HCT116 (cell line): Measurements from ENCODE around the gene DNAJB5. TPM values are rescaled to one million over a fixed set of nuclear protein-coding genes. Genes with fewer than 3 reads are reported as not detected.

ENCODE experiments used
- ATAC-seq: fragments of 200-7000 bp; cut with Tn5 transposase; 2 replicates; pipeline ENCODE4 v1.9.1; 2020; ENCODE audit warnings: mild to moderate bottlenecking, moderate library complexity
- BruUV-seq: library from RNA; stranded (reverse); fragments of 400-500 nt; replicated peaks from 2 replicates; lab custom pipeline; 2021; lab: Mats Ljungman, UMichigan
- CTCF ChIA-PET: fragments of 300-600 bp; sonication (Branson Sonifier 250); formaldehyde crosslinking; loops from one replicate; lab custom pipeline; 2021; ENCODE audit warnings: antibody characterized with exemption; lab: Charles Lee
- POLR2A ChIA-PET: fragments of 300-600, 350-600 bp; sonication (Branson Sonifier 250); formaldehyde crosslinking; loops from one replicate; lab custom pipeline; 2021; ENCODE audit warnings: antibody characterized with exemption; lab: Charles Lee
- RAD21 ChIA-PET, 2 experiments: fragments of 300-600 bp; sonication (Branson Sonifier 250); formaldehyde crosslinking; loops; one replicate each; lab custom pipeline; 2023; ENCODE audit warnings: low total read pairs in 2 of 2; ENCODE audit not compliant: uncharacterized antibody in 2 of 2, unreplicated experiment in 2 of 2, low non-redundant PET in 1 of 2; lab: Charles Lee
- DNase-seq: peaks from one replicate; pipeline ENCODE4 v3.0.0-alpha.2; 2010; ENCODE audit warnings: low read depth, low spot score
- H2AFZ ChIP-seq: fragments of 200-600 bp; shearing (Covaris generic), sonication (generic); 2 replicates; pipeline ENCODE4 v1.6.1; 2017; ENCODE audit warnings: low read depth, mixed run types, mixed read lengths, antibody characterized with exemption, low read length; ENCODE audit not compliant: poor library complexity, severe bottlenecking
- H3K27ac ChIP-seq: 2 replicates; pipeline ENCODE4 v1.5.1; 2012; ENCODE audit warnings: low read depth, low read length
- H3K27me3 ChIP-seq: fragments of 200-600 bp; sonication (generic); 2 replicates; pipeline ENCODE4 v1.6.1; 2016; ENCODE audit warnings: mixed run types, low read length, mixed read lengths; ENCODE audit not compliant: insufficient read depth
- H3K36me3 ChIP-seq, 2 experiments: fragments of 200-500 bp in 1 of 2; fragments of 200-600 bp in 1 of 2; sonication (Bioruptor generic) in 1 of 2; sonication (generic) in 1 of 2; 2 replicates each; pipeline versions ENCODE4 v1.5.1 to v1.6.1; 2014 to 2016; ENCODE audit warnings: low read length in 2 of 2, inconsistent platforms in 1 of 2, mixed read lengths in 1 of 2, mixed run types in 1 of 2; ENCODE audit not compliant: insufficient read depth in 2 of 2, control insufficient read depth in 1 of 2
- H3K4me1 ChIP-seq, 2 experiments: fragments of 200-600 bp in 1 of 2; sonication (generic) in 1 of 2; 2 replicates each; pipeline versions ENCODE4 v1.5.1 to v1.6.1; 2012 to 2017; ENCODE audit warnings: low read length in 2 of 2, inconsistent platforms in 1 of 2, mild to moderate bottlenecking in 1 of 2, mixed read lengths in 1 of 2, mixed run types in 1 of 2, moderate library complexity in 1 of 2; ENCODE audit not compliant: insufficient read depth in 2 of 2, control insufficient read depth in 1 of 2
- H3K4me2 ChIP-seq: fragments of 200-600 bp; sonication (generic); 2 replicates; pipeline ENCODE4 v1.6.1; 2017; ENCODE audit warnings: mixed run types, low read length, mixed read lengths
- H3K4me3 ChIP-seq, 2 experiments: fragments of 200-600 bp in 1 of 2; sonication (generic) in 1 of 2; replicated peaks in 1 of 2; 2 replicates each; pipeline ENCODE4 v1.5.1; 2011 to 2016; ENCODE audit warnings: low read length in 2 of 2, control low read depth in 1 of 2, low read depth in 1 of 2, mild to moderate bottlenecking in 1 of 2, mixed read lengths in 1 of 2, mixed run types in 1 of 2
- H3K79me2 ChIP-seq: fragments of 200-600 bp; sonication (generic); 2 replicates; pipeline ENCODE4 v1.6.1; 2017; ENCODE audit warnings: mild to moderate bottlenecking, mixed run types, low read length, moderate library complexity, mixed read lengths; ENCODE audit not compliant: insufficient read depth
- H3K9ac ChIP-seq: fragments of 200-600 bp; sonication (generic); 2 replicates; pipeline ENCODE4 v1.6.1; 2016; ENCODE audit warnings: low read length, mixed read lengths
- H3K9me2 ChIP-seq: fragments of 200-600 bp; sonication (generic), shearing (Covaris generic); 2 replicates; pipeline ENCODE4 v1.6.1; 2017; ENCODE audit warnings: mixed run types, mild to moderate bottlenecking, moderate library complexity; ENCODE audit not compliant: insufficient read depth
- H3K9me3 ChIP-seq, 2 experiments: fragments of 200-500 bp in 1 of 2; fragments of 200-600 bp in 1 of 2; sonication (Bioruptor generic) in 1 of 2; sonication (generic) in 1 of 2; 2 replicates each; pipeline ENCODE4 v1.6.1; 2014 to 2017; ENCODE audit warnings: low read length in 2 of 2, mixed read lengths in 2 of 2, inconsistent platforms in 1 of 2, low read depth in 1 of 2, mild to moderate bottlenecking in 1 of 2, mixed run types in 1 of 2, moderate library complexity in 1 of 2; ENCODE audit not compliant: control insufficient read depth in 1 of 2, insufficient read depth in 1 of 2
- H4K20me1 ChIP-seq: fragments of 200-600 bp; sonication (generic), shearing (Covaris generic); 2 replicates; pipeline ENCODE4 v1.6.1; 2017; ENCODE audit warnings: mixed run types, mild to moderate bottlenecking, moderate library complexity; ENCODE audit not compliant: insufficient read depth
- ATF3 ChIP-seq: IDR thresholded peaks from 2 replicates; pipeline ENCODE4 v1.6.1; 2012
- CBX3 ChIP-seq: IDR thresholded peaks from 2 replicates; pipeline ENCODE4 v1.6.1; 2012; ENCODE audit warnings: low read depth
- EZH2phosphoT487 ChIP-seq: fragments of 200-600 bp; IDR thresholded peaks from 2 replicates; pipeline ENCODE4 v1.6.1; 2018; ENCODE audit warnings: antibody characterized with exemption, borderline replicate concordance
- FOSL1 ChIP-seq: IDR thresholded peaks from 2 replicates; pipeline ENCODE4 v1.6.1; 2012; ENCODE audit warnings: low read depth
- POLR2A ChIP-seq: IDR thresholded peaks from 2 replicates; pipeline ENCODE4 v1.7.0; 2011; ENCODE audit warnings: borderline replicate concordance; ENCODE audit not compliant: insufficient read depth, insufficient read length; ENCODE audit errors: extremely low read depth
- RAD21 ChIP-seq: IDR thresholded peaks from 2 replicates; pipeline ENCODE4 v1.6.1; 2012; ENCODE audit warnings: low read depth, mild to moderate bottlenecking
- REST ChIP-seq: IDR thresholded peaks from 2 replicates; pipeline ENCODE4 v1.6.1; 2012; ENCODE audit warnings: low read depth
- SIN3A ChIP-seq: IDR thresholded peaks from 2 replicates; pipeline ENCODE4 v1.6.1; 2012; ENCODE audit warnings: low read depth
- SRF ChIP-seq: IDR thresholded peaks from 2 replicates; pipeline ENCODE4 v1.6.1; 2012; ENCODE audit warnings: low read depth
- ZBTB33 ChIP-seq: IDR thresholded peaks from 2 replicates; pipeline ENCODE4 v1.6.1; 2011; ENCODE audit warnings: mild to moderate bottlenecking, low read length, moderate library complexity; ENCODE audit not compliant: insufficient replicate concordance; ENCODE audit errors: extremely low read depth
- ZNF274 ChIP-seq: fragments of 200-500 bp; sonication (Bioruptor generic); IDR thresholded peaks from 2 replicates; pipeline ENCODE4 v1.6.1; 2014; ENCODE audit warnings: mild to moderate bottlenecking, low read depth, low read length, inconsistent platforms
- intact Hi-C: fragments of 100-400 bp; cut with micrococcal nuclease; formaldehyde crosslinking; loops from 2 replicates; pipeline ENCODE4 v1.10.0; 2022
- total RNA-seq: library from RNA; stranded (reverse); gene quantifications from one replicate; pipeline ENCODE4 v1.2.1, GENCODE V29; 2021; ENCODE audit not compliant: unreplicated experiment

DNAJB5 gene
- total RNA-seq, 1 experiment from 2014 or later, result 3.6 TPM

- no peak for TF ChIP-seq ZBTB33
Measured at GRCh38 chr9:34983209-34983608, 6.3 kb upstream of the DNAJB5 start (continued).

GRCh38 chr9:34984049-34984448 lies 5.5 kb upstream of the DNAJB5 start:
- intact Hi-C loops, result loop anchor here (2.0 to 10.0 kb wide), 3 partner anchors 223 to 491 kb away; no protein-coding TSS in a partner anchor
- H3K4me3 ChIP-seq, result no peak overlapping the region

More at GRCh38 chr9:34984049-34984448, 5.5 kb upstream of the DNAJB5 start:
- peaks cover 0 to 7% of the 10 kb centered on the region in 2 experiments; a peak in 2 of 4 replicates for H3K4me1 ChIP-seq
- no peaks in the 10 kb centered on the region; the same call in 1 of the 2 replicates for H3K27me3 ChIP-seq
- no peaks in the 10 kb centered on the region for H4K20me1 ChIP-seq
- DNase-seq (no peak), ATAC-seq (no peak)
- CTCF ChIA-PET, result interaction anchor here (0.9 to 2.9 kb wide), 7 partner anchors 9 to 282 kb away, joined by 3 to 71 read pairs (median 5); a partner anchor contains a TSS
- RAD21 ChIA-PET, result interaction anchor here in 1 of 2 experiments (1.2 kb wide), 1 partner anchor 85 kb away, joined by 3 read pairs; no protein-coding TSS in a partner anchor
- H3K27ac ChIP-seq, result no peak overlapping the region
- H3K9me2 ChIP-seq, result no peaks in the 10 kb centered on the region
- POLR2A ChIA-PET, result no interaction called here
- no peaks in the 10 kb centered on the region for H3K9me3 ChIP-seq
- no peak overlapping the region for H2AFZ ChIP-seq
- H3K9ac ChIP-seq, result no peak overlapping the region
- TF ChIP-seq ZNF274, result no peak
- no peak for TF ChIP-seq EZH2phosphoT487
- TF ChIP-seq REST, result no peak
- no peak for TF ChIP-seq CBX3
- no peak for TF ChIP-seq FOSL1
- no peak for TF ChIP-seq ATF3
- no peak for TF ChIP-seq RAD21
- no peak for TF ChIP-seq POLR2A
- TF ChIP-seq SIN3A, result no peak
- TF ChIP-seq SRF, result no peak
- no peak overlapping the region for H3K4me2 ChIP-seq
- no peaks in the 10 kb centered on the region for H3K79me2 ChIP-seq
- BruUV-seq, result no TSS peak
- H3K36me3 ChIP-seq, result no peaks in the 10 kb centered on the region
